NB4 (cell line): ENCODE measurements around the gene CRADD.
"Not testable (repeated sequence)": the region's sequence is repeated elsewhere in the genome, so short reads cannot be mapped to it uniquely, and the experiment has no call there.

Source experiments
- DNase-seq: peaks from one replicate; pipeline ENCODE4 v3.0.0; 2010; ENCODE audit warnings: low read depth
- H3K4me3 ChIP-seq: one replicate; pipeline ENCODE4 v1.5.1; 2011; ENCODE audit warnings: mild to moderate bottlenecking, low read depth, low read length, moderate library complexity
- MYC ChIP-seq: IDR thresholded peaks from 2 replicates; pipeline ENCODE4 v1.6.1; 2011; ENCODE audit warnings: low read depth, low read length
- POLR2A ChIP-seq: IDR thresholded peaks from 2 replicates; pipeline ENCODE4 v1.6.1; 2011; ENCODE audit warnings: mild to moderate bottlenecking; ENCODE audit not compliant: insufficient read length; ENCODE audit errors: extremely low read depth
- TF ChIP-seq, protein P1 (sequence below): IDR thresholded peaks from one replicate; pipeline ENCODE4 v1.5.1; 2012; ENCODE audit warnings: low read depth, low read length
- TF ChIP-seq, protein P2 (sequence below): IDR thresholded peaks from 2 replicates; pipeline ENCODE4 v1.6.1; 2011; ENCODE audit warnings: low read depth, low read length

The CRADD gene

DNA sequence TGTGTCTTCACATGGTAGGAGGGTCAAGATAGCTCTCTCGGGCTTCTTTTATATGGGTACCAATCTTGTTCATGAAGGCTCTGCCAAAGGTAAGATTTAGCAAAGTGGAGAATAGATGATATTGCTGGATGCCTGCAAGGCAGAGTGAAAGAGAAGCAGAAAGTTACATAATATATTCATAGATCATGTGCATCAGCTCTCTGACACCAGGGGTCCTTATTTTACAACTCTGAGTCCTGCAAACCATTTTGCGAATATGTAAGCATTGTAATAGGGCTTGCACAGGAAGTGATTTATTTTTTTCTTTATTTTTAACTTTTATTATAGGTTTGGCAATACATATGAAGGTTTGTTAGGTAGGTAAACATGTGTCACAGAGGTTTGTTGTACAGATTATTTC is 31.8 kb downstream of the CRADD start:
- DNase-seq = no peak
- no peak overlapping the region for H3K4me3 ChIP-seq
- TF ChIP-seq MYC (no peak), POLR2A (no peak)
- TF ChIP-seq, protein P1, sequence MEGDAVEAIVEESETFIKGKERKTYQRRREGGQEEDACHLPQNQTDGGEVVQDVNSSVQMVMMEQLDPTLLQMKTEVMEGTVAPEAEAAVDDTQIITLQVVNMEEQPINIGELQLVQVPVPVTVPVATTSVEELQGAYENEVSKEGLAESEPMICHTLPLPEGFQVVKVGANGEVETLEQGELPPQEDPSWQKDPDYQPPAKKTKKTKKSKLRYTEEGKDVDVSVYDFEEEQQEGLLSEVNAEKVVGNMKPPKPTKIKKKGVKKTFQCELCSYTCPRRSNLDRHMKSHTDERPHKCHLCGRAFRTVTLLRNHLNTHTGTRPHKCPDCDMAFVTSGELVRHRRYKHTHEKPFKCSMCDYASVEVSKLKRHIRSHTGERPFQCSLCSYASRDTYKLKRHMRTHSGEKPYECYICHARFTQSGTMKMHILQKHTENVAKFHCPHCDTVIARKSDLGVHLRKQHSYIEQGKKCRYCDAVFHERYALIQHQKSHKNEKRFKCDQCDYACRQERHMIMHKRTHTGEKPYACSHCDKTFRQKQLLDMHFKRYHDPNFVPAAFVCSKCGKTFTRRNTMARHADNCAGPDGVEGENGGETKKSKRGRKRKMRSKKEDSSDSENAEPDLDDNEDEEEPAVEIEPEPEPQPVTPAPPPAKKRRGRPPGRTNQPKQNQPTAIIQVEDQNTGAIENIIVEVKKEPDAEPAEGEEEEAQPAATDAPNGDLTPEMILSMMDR = no peak
- TF ChIP-seq, protein P2, sequence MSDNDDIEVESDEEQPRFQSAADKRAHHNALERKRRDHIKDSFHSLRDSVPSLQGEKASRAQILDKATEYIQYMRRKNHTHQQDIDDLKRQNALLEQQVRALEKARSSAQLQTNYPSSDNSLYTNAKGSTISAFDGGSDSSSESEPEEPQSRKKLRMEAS = no peak

GRCh38 chr12:93709386-93709785 is 32.2 kb downstream of the CRADD start:
- TF ChIP-seq POLR2A (no peak), MYC (no peak)
- H3K4me3 ChIP-seq = no peak overlapping the region
- DNase-seq = no peak

DNA sequence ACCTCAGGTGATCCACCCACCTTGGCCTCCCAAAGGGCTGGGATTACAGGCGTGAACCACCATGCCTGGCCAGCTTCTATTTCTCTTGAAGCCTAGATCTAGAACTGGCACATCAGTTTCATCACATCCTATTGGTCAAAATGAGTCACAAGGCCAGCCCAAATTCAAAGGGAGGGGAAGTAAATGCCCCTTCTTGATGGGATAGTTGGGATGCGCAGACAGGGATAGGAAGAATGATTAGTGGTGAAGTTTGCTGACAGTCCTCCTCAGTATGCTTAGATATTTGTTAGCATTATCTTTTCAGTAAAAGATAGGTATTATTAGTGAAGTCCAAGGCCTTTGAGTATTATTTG is 33.4 kb downstream of the CRADD start:
- no peak for DNase-seq
- TF ChIP-seq, protein P2 = no peak
- no peak for TF ChIP-seq POLR2A
- TF ChIP-seq, protein P1 = no peak
- no peak for TF ChIP-seq MYC
- H3K4me3 ChIP-seq = no peak overlapping the region

- not testable (repeated sequence) for DNase-seq, H3K4me3 ChIP-seq
Measured at GRCh38 chr12:93711502-93711901, 34.3 kb downstream of the CRADD start.

GRCh38 chr12:93712200-93712599 is 35.0 kb downstream of the CRADD start:
- TF ChIP-seq, protein P1 = no peak
- TF ChIP-seq POLR2A = no peak
- TF ChIP-seq, protein P2 = no peak
- no peak for TF ChIP-seq MYC
- no peak for DNase-seq
- H3K4me3 ChIP-seq = no peak overlapping the region

- no peak overlapping the region for H3K4me3 ChIP-seq
- TF ChIP-seq, protein P2 = no peak
- TF ChIP-seq MYC (no peak), POLR2A (no peak)
- TF ChIP-seq, protein P1 = no peak
- DNase-seq = no peak
Measured at GRCh38 chr12:93713060-93713459, 35.9 kb downstream of the CRADD start.

- H3K4me3 ChIP-seq = no peak overlapping the region
- no peak for DNase-seq
- TF ChIP-seq, protein P2 = no peak
- TF ChIP-seq POLR2A (no peak), MYC (no peak)
- TF ChIP-seq, protein P1 = no peak
Measured at GRCh38 chr12:93713800-93714199, 36.6 kb downstream of the CRADD start.
